Measurements from ENCODE around the gene CDC45.
"Not testable (repeated sequence)": the region's sequence is repeated elsewhere in the genome, so short reads cannot be mapped to it uniquely, and the experiment has no call there.

CDC45 gene

DNA sequence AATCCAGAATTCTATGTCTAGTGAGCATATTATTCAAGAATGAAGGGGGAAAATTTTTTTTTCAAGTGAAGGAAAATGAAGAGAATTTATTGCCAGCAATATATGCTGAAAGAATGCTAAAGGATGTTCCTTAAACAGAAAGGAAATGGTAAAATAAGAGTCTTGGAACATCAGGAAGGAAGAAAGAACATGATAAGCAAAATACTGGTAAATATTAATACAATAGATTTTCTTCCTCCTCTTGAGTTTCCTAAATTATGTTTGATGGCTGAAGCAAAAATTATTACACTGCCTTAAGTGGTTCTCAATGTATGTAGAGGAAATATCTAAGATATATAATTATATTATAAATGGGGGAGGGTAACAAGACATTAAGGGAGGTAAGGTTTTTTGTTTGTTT lies 54.1 kb downstream of the CDC45 start:
- no peak for DNase-seq

DNA sequence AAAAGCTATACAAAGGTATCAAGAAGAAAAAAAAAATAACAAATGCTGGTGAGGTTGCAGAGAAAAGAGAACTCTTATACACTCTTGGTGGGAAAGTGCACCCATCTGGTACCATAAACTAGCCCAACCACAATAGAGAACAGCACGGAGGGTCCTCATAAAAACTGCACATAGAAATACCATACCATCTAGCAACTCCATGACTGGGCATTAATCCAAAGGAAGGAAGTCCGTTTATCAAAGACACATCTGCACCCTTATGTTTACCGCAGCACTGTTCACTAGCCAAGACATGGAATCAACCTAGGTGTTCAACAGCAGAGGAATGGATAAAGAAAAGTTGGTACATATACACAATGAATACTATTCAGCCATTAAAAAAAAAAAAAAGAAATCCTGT lies 55.3 kb downstream of the CDC45 start:
- peak; percentile 77 for DNase-seq

DNA sequence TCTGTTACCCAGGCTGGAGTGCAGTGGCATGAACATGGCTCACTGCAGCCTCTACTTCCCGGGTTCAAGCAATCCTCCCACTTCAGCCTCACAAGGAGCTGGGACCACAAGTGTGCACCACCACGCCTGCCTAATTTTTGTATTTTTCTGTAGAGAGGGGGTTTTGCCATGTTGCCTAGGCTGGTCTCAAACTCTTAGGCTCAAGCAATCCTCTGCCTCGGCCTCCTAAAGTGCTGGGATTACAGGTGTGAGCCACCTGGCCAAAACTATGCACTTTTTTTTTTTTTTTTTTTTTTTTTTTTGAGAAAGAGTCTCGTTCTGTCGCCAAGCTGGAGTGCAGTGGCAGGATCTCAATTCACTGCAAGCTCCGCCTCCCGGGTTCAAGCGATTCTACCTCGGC lies 56.8 kb downstream of the CDC45 start:
- DNase-seq, result no peak

DNA sequence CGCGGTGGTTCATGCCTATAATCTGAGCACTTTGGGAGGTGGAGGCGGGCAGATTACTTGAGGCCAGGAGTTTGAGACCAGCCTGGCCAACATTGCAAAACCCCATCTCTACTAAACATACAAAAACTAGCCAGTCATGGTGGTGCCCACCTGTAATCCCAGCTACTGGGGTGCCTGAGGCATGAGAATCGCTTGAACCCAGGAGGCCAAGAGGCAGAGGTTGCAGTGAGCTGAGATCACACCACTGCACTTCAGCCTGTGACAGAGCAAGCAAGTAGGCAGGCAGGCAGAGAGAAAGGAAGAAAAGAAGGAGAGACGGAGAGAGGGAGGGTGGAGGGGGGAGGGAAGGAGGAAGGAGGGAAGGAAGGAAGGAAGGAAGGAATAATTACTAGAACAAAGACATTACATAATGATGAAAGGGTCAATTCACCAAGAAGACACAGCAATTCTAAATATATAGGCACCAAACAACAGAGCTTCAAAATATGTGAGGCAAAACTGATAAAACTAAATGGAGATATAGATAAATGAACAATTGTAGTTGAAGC lies 58.3 kb downstream of the CDC45 start:
- no peak for DNase-seq

DNA sequence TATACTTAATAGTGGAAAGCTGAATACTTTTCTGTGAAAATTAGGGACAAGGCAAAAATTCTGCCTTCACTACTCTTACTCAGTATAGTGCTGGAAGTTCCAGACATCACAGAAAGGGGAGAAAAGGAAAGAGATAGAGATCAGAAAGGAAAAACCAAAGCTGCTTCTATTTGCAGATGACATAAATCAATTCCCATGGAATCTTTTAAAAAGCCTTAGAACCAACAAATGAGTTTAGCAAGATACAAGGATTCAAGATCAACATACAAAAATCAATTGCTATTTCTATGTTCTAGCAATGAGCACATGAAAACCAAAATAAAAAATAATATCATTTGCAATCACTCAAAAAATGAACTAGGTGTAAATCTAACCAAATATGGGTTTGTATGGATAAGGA lies 60.7 kb downstream of the CDC45 start:
- DNase-seq, result no peak

DNA sequence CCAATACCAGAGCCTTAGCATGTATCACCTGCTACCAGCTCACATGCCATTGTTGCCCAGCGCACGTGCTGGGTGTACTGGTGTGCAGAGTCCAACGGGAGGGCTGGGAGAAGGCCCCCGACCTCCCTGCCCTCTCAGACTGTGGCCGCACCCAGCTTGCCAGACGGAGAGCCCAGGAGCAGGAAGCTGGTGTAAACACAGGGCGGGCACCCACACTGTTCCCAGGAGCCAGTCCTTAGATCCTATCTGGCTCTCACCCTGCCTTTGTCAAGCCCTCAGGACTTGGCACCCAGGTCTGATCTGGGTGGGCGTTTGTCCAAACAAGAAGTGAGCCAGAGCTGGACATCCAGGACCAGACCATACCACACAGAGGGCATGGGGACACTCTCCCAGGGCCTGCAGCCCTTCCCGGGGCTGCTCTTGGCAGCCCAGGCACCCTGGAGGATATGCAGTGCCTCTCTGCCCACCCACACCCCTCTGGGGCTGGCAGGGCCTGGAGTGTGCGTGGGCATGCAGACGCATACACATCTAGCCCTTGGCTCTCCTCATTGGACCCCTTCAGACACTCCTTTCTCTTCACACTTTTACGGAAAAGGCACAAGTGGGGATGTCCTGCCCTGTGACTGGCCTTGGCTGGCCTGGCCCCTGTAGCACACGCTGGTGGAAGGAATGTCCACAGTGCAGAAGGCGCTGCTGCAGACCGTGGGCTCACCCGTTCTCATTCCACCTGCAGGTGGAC lies 64.4 kb downstream of the CDC45 start:
- DNase-seq, result no peak

DNA sequence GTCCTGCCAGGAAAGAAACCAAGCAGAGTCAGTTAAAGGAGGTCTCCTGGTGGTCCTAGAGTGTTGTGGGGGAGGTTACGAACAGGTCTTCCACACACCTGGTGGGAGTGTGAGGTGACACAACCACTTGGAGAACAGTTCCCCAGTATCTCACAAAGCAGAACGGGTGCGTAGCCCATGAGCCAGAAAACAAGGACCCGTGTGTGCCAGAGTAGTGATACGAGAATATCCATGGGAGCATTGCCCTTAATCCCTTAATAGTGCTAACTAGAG lies 66.2 kb downstream of the CDC45 start:
- no peak for DNase-seq

DNA sequence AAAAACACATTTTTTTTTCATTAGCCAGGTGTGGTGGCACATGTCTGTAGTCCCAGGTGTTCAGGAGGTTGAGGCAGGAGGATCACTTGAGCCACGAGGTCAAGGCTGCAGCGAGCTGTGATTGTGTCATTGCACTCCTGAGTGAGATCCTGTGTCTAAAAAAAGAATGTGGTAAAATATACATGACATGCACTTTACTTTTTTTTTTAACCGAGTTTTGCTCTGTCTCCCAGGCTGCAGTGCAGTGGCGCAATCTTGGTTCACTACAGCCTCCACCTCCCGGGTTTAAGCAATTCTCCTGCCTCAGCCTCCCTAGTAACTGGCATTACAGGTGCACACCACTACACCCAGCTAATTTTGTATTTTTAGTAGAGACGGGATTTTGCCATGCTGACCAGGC lies 67.0 kb downstream of the CDC45 start:
- DNase-seq, result no peak

DNA sequence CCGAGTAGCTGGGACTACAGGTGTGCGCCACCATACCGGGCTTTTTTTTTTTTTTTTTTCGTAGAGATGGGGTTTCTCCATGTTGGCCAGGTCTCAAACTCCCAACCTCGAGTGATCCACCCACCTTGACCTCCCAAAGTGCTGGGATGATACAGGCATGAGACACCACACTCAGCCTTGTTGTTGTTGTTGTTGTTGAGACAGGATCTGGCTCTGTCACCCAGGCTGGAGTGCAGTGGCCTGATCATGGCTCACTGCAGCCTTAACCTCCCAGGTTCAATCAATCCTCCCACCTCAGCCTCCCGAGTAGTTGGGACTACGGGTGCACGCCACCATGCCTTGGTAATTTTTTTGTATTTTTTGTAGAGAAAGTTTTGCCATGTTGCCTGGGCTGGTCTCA lies 67.9 kb downstream of the CDC45 start:
- no peak for DNase-seq

DNA sequence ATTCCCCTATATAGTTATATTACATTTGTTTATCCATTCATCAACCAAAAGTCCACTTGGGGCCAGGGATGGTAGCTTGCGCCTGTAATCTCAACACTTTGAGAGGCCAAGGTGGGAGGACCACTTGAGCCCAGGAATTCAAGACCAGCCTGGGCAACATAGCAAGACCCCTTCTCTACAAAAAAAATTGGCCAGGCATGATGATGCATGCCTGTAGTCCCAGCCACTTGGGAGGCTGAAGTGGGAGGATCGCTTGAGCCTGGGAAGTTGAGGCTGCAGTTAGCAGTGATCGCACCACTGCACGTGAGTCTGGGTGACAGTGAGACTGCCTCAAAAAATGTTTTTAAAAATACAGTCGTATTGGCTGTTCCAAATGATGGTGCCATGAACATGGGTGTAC lies 68.7 kb downstream of the CDC45 start:
- not testable (repeated sequence) for DNase-seq

DNA sequence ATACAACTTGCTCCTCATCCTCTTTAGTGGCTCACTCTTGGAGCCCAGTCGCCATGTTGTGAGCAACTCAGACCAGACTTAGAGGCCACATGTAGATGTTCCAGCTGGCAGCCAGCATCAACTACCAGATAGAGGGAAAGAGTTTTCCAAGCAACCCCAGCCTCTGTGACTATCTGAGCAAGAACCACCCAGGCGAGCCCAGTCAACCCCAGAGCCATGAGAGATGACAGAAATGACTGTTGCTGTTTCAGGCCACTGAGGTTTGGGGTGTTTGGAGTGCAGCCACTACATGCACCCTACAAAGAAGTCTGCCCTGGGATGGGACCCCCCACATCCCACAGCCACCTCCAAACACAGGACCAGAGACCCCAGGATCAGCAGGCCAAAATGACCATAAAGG lies 69.2 kb downstream of the CDC45 start:
- DNase-seq, result no peak

DNA sequence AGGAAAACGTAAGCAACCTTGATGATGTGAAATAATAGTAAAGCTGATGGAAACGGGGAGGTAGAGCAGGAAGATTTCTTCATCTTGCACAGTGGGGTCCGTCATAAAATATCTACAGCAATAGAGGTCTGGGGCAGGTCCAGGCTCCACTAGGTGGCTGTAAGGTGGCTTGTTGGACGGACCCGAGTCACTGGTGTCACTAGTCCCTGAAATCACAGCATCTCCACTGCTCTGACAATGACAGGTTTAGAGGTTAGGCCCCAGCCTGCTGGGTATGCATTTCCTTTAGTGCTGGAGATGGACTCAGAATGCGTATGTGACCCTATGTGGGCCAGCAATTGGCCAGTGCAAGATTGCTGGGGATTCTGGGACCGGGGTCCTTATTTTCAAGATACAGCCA lies 69.7 kb downstream of the CDC45 start:
- DNase-seq, result no peak

DNA sequence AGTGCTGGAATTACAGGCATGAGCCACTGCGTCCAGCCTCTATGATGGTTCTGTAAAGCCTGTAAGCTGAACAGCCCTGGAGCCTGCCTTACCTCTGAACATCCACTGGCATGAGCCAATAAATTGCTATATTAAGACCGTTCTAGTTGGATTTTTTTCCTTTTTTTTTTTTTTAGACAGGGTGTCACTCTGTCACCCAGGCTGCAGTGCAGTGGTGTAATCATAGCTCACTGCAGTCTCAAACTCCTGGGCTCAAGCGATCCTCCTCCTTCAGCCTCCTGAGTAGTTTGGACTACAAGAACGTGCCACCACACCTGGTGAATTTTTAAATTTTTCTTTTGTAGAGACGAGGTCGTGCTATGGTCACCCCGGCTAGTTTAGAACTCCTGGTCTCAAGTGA lies 70.7 kb downstream of the CDC45 start:
- DNase-seq, result no peak

DNA sequence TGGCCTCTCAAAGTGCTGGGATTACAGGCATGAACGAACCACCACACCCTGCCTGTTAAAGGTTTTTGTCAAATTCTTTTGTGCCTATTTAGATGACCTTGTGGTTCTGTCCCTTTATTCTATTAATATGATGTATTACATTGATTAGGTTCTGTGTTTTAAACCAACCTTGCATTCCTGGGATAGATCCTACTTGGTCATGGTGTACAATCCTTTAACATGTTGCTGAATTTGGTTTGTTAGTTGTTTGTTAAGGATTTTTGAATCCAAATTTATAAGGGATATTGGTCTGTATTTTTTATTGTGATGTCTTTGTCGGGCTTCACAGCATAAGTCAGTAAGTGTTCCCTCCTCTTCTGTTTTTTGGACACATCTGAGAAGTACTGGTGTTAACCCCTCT lies 73.5 kb downstream of the CDC45 start:
- DNase-seq, result no peak

DNA sequence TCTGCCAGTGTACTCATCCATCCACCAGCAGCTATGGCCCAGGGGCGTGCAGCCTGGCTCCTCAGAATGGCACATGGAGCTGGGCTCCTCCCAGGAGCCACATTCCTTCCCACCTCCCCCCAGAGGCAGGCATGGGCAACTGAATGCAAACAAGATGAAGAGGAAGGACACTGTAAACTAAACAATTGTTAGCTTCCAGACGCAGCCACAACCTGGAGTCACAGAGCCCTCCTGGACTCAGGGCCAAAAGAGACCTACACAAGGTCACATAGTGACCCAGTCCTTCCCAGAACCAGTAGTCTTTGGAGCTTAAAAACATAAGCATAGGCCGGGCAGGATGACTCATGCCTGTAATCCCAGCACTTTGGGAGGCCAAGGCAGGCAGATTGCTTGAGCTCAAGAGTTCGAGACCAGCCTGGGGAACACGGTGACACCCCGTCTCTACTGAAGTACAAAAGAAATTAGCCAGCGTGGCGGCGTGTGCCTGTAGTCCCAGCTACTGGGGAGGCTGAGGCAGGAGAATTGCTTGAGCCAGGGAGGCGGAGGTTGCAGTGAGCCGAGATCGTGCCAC lies 75.2 kb downstream of the CDC45 start:
- no peak for DNase-seq

DNA sequence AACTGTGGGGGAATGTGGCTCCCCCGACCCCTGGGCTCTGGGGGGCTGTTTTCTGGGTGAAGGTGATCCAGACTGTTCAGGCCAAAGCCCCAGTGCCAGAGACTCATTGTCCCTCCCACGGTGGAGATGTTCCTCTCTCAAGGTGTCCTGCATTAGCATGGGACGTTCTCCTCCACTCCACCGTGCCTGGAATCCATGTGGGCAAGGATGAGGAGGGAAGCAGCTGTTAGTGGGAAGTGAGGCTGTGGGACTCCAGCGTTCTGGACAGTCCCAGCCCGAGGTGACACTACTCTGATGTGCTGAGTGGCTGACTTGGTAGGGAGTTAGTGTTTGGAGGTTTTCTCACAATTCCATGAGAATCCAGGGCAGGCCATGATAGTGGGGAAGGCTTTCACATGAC lies 75.9 kb downstream of the CDC45 start:
- DNase-seq, result no peak

DNA sequence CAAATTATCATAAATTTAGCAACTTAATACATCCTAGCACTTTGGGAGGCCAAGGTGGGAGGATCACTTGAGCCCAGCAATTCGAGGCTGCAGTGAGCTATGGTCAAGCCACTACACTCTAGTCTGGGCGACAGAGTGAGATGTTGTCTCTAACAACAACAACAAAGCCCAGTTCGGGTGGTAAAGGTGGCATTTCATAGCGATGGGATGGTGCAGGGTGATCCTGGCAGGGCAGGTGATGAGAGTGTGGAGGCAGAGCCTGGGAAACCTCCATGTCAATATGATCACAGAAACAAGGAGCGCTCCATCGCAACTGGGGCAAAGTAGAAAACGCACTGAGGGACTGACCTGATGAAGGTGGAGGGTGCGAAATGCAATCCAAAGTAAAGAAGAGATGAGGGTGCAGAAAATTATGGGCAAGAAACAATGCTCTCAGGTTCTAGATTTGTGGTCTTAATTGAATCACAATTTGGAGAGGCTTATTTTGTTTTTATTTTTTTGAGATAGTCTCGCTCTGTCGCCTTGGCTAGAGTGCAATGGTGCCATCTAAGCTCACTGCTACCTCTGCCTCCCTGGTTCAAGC lies 77.3 kb downstream of the CDC45 start:
- DNase-seq, result no peak

DNA sequence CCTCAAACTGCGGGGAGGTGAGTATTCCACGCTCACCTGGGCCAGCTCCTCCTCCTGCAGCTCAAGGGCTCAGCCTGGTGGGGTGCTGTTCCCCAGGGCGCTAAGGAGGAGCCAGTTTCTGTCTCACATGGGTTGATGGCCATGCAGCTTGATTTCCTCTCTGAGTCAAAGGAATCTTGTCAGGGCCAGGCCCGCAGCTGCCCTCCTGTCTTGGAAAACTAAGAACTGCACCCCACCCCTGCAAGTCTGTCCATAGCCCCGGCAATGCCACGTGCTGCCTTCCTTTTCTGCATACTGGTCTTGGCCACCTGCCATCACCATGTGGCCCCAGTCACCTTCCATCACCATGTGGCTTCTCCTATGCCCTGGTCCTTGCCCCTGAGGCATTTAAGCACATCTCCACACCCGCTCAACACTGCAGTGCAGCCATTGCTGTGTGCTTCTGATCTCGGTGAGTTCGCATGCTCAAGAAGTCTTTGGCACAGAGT lies 79.6 kb downstream of the CDC45 start:
- DNase-seq, result no peak

DNA sequence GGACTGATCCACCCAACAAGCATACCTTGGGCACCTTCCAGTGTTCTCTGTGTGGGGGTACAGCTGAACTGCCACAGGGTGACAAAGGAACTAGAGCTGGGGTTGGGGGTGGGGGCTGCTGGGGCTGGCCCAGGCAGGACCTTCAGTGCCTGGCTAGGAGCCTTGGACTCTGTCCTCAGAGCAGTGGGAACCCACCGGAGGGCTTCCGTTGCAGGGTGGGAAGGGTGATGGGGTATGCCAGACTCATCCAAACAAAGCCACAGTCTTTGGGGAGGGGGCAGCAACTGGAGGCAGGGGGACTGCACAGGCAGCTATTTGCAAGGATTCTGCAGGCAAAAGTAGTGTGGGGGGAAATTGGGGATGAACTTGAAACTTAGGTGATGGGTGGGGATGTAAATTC lies 80.2 kb downstream of the CDC45 start:
- DNase-seq, result no peak

DNA sequence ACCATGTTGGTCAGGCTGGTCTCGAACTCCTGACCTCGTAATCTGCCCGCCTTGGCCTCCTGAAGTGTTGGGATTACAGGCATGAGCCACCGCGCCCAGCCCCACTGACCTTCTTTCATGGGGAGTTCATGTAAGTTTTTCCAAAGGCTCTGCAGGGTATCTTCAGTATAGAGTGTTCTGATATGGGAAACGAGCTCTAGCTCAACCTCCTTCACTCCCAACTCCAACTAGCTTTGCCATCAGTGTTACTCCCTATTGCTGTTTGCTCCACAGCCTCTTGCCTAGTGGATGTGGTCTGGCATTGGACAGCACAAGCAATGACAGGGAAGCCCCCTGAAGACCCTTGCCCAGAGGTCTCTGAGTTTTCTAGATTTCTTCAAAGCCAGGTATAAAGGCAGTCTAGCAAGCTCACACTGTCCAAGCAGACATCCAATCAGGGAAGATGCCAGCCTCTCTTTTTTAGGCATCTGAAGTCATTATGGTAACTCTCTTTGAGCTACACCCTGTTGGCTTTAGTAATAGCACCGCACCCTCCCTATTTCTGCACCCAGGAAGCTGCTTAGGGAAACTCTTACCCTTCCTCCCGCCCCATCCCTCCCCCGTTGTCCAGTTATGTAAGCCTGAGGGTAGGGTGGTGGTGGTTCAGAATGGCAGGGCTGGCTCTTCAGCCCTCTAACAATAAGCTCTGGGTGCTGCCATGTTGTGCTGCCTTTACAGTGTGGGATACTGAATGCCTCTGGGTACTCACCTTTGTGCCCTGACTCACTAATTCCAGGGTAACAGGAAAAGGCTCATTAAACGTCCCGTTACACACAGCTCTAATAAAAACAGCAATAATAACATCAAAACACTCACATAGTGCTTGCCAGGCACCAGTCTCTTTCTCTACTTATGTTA lies 85.9 kb downstream of the CDC45 start:
- no peak for DNase-seq

DNA sequence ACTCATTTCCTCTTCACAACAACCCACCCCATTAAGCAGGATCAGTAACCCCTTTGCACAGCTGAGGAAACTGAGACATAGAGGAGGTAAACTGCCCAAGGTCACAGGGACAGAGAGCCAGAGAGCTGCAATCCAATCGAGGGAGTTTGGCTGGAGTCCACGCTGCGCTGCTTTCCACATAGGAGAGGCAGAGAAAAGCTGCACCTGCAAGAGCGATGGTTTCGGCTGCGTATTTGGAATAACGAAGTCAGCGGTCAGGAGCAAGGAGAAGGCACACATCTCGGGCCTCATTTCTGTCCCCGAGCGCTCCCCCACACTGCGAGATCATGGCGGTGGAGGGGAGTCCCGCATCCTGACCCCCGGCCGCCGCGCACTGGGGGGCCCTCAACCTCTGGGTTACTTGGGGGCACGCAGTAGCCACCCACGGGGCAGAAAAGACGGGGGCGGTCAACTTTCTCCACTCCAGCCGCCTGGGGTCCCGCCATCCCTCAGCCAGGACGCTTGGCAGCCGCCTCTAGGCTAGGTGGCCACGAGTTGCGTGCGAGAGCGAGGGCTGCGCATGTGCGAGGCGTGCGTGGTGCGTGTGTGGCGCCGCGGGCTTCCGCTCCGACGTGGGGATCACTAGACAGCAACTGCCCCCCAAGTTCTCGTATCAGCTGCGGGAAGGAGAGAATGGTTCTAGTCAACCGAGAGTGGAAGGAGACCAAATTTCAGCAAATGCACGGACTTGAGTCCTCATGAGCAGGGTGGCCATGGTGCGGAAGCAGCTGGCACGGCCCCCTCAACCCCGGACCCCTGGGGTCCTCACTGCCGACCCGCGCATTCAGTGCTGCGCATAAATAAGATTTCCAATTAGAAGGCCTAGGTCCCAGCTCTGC lies 86.8 kb downstream of the CDC45 start:
- no peak for DNase-seq
